T-helper 22 cell (primary cell): ENCODE results near the gene GTF2F1.
"Not testable (repeated sequence)": the region's sequence is repeated elsewhere in the genome, so short reads cannot be mapped to it uniquely, and the experiment has no call there.

ENCODE experiments used
- DNase-seq: peaks from one replicate; pipeline ENCODE4 v3.0.0-alpha.2; 2020; ENCODE audit warnings: low read depth

Gene GTF2F1

DNA sequence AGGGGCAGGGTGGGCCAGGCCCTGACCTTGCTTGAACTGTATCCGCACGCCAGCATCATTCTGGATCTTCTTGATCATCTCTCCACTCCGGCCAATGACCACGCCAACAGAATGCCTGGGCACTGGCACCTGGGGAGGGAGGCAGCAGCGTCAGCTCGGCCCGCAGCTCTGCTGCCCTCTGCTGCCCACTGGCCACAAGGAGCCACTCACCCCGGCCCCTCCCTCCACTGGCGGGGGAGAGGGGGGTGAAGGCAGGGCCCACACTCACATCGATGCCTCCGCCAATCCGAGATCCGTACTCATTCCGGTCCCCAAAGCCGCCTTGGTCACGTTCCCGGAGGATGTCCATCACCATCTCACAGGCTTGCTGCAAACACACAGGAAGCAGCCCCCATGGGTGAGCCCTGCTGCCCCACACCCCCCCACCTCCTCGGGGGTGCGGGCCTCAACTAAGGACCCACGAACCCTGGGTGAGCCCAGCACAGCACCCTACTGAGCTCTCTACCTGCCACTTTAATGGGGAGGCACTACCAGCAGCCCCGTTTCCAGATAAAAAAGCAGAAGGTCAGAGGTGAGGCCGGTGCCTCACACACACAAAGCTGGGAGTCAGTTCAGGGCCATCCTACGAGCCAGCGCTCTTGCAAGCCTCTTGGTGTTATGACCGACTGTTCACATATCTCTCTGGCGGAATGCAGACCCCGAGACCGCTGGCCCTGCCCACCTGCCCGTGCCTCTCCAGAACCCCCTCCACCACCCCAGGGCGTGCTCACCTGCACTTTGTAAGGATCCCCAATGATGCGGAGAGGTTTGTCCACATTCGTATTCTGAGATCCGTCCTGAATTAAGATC is 25.0 kb upstream of the GTF2F1 start:
- DNase-seq = no peak

DNA sequence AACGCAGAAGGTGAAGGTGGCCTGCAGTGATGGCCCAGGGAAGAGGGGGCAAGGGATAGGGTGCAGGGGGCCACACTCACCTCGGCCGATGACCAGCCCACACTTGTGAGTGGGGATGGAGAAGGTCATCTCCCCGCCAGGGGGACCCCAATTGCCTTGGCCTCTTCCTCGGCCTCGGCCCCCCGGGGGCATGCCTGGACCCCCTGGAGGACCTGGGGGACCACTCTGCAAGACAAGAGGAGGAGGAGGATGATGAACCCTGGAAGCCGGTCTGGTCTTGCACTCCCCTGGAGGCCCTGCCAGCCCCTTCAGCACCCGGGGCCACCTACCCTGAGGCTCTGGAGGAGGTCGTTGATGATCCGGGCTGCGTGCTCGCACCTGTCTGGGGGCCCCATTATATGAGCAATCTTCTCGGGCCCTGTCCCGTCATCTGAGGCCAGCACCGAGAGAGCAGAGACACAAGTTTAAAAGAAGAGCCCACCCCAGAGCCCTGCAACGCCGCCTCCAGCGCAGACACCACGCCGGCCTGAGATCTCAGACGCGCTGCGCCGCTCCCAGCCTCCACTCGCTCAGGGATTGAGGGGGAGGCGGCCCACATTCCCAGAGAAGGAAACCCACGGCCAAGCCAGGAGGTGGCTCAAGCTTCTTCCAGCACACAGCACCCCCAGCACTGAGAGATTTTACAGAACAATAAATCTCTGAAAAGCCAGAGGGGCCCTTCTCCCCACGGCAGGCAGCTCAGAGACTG is 23.9 kb upstream of the GTF2F1 start:
- DNase-seq = no peak

DNA sequence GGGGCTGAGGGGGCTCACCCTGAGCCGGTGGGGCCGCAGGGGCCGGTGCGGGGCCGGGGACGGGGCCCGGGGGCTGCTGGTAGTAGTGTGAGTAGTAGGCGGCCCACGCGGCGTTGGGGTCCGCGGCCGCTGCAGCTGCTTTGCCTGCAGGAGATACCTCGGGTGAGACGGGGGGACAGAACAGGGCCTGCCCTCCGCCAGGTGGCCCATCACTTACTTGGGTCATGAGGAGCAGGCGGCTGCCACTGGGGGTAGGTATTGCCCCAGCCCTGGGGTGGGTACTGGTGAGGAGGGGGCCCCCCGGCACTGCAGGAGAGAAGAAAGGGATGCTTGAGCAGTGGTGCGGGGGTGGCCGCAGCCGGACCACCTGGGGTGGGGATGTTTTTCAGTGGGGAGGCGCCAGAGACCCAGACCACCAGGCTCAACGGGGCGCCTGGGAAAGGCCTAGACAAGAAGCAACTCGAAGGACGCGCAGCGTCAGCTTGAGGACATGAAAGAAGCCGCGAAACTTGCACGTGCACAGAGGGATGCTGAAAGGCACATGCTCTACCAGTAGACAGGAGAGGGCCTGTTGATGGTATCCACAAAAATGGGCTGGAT is 22.7 kb upstream of the GTF2F1 start:
- no peak for DNase-seq

DNA sequence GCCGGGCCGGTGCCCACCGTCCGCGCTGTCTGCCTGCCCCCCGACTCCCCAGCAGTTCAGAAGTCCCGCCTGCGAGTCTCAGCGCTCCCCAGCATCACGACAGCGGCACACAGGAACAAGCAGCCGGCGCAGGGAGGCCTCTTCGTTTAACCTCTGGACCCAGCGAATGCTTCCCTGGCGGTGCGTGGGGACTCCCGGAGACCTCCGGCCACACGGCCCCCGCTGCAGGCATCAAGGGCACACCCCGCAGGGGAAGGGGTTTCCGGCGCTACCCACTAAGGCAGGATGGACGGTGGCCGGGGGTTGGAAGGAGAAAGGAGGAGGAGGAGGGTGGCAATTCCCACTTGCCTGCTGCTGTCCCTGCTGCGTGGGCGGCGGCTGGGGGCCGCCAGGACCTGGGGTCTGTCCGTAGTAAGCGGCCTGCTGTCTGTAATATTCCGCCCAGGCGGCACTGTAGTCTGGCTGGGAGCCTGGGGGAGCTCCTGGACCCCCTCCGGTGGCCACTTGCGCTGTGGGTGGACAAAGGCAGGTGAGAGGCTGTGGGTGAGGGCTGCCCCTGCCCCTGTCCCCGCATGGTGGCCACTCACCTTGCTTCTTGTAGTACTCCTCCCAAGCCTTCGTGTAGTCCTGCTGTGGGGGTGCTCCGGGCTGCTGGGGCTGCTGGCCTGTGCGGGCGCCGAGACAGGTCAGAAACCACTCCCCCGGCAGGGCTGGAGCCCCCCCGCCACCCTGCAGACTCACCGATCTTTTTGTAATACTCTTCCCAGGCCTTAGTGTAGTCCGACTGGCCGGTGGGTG is 22.0 kb upstream of the GTF2F1 start:
- DNase-seq = no peak

DNA sequence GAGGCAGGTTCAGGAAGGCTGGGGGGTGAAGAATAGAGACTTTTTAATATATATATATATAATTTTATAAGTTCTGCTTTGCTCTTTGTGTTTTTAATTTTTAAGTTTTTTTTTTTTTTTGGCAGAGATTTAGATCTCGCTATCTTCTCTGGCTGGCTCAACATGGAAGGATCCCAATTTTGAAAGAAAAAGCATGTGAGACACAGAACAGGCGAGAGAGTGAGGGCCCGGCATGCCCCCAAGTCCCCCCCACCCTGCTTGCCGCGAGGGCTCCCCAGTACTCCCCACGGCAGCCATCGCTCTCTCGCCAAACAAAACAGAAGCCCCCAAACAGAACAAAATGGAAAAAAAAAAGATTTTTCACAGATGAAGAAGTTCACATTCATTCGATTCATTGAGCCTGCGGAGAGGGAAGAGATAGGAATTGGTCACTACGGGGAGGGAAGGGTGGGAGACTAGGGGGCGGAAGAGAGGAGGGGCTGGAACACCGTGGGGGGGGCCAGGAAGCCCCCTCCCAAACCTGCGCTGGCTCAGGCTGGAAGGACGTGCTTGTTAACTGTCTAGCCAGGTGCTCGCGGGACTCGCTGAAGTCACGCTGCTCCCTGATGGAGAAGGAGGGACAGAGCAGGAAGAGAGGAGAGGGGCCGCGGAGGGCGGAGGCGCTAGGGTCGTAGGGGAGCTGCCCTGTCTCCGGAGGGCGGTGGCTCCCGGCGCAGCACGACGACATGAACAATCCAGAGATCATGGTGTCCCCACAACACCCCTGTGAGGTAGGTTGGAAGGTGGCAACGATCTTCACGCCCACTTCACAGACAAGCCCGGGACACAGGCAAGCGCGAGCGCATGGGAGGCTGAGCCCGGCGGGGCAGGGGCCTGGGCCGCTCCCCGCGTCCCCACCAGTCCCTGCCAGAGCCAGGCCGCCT is 21.0 kb upstream of the GTF2F1 start:
- no peak for DNase-seq

DNA sequence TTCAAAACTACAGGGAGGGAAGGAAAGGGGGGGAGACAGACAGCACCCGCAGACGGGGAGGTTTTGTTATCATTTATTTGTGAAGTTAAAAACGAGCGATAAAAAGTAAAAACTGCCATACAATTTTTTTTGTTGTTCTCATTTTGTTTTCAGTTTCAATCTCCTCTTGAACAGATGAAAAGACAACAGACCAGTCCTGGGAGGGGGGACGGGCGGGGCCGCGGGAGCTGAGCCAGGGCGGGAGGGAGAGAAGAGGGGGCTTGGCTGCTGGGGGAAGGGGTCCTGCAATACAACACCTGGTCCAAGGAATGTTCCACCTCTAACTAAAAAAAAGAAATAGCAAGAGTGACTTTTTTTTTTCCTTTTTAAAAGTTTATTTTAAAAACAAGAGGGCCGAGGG is 20.3 kb upstream of the GTF2F1 start:
- DNase-seq = no peak

DNA sequence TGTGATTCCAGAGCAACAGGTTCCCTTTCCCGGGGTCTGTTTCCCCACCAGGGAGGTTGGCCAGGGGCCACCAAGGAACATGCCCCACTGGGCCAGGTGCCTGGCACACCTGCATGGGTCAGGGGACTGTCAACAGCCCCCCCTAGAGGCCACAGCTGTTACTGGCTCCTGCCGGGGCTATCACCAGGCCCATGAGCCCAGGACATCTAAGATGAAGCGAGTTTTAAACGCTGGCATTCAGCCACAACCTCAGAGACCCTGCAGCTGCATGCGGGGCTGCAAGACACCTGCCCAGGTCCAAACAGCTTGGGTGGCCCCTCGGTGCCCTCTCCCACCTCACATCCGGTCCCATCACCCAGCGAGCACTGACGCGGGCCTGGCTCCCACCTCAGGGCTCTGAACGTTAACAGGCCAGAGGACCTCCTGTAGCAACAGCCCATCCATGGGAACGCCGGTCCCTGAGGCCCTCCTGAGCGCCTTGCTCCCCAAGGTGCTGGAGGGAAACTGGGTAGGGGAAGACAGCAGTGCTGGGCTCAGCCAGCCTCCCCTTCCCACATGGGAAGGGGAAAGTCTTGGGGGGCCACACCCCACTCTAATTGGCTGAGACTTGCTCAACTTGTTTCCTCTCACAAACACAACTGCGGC is 19.6 kb upstream of the GTF2F1 start:
- DNase-seq = no peak

DNA sequence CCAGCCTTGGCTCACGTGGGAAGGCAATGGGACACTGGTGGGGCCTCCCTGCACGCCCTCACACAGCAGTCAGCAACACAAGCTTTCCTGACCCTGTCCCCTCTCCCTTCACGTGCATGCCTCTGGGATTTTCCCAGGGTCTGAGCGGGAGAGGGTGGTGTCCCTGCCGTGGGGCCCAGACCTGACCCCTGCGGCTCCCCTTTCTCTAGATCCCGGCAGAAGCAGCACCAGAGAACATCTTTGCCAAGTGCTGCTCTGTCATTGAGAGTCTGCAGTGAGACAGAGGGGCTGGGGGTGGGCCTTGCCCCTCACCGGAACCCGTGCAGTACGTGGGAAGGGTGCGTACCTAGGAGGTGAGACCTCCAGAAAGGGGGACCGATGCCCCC is 19.1 kb upstream of the GTF2F1 start:
- no peak for DNase-seq

DNA sequence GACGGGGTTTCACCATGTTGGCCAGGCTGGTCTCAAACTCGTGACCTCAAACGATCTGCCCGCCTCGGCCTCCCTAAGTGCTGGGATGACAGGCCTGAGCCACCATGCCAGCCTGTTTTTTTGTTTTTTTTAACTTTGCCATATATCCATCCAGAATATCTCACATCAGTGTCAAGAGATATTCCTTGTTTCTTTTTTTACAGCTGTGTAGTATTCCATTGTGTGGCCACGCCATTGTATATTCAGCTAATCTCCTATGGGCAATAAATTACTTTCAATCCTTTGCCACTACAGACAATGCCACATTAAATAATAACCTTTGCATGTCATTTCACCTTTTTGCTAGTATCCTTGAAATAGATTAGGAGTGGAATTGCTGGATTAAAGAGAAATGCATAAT is 16.4 kb upstream of the GTF2F1 start:
- no peak for DNase-seq

DNA sequence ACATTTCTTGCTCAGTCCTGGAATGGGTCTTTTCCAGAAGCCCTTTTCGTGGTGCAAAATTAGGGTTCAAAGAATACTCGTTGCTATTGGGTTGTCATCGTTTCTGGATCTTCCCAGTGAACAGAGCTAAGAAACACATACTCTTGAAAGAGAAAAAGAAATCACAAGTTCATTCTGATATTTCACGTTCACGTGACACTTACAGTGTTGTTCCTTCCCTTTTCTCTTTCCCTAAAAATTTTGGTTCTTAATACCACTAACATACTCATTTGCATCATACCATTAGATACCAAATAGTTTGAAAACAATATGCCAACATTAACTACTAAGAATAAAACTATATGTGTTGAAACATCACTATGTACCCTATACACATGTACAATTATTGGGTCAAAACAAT is 13.4 kb upstream of the GTF2F1 start:
- DNase-seq = no peak

DNA sequence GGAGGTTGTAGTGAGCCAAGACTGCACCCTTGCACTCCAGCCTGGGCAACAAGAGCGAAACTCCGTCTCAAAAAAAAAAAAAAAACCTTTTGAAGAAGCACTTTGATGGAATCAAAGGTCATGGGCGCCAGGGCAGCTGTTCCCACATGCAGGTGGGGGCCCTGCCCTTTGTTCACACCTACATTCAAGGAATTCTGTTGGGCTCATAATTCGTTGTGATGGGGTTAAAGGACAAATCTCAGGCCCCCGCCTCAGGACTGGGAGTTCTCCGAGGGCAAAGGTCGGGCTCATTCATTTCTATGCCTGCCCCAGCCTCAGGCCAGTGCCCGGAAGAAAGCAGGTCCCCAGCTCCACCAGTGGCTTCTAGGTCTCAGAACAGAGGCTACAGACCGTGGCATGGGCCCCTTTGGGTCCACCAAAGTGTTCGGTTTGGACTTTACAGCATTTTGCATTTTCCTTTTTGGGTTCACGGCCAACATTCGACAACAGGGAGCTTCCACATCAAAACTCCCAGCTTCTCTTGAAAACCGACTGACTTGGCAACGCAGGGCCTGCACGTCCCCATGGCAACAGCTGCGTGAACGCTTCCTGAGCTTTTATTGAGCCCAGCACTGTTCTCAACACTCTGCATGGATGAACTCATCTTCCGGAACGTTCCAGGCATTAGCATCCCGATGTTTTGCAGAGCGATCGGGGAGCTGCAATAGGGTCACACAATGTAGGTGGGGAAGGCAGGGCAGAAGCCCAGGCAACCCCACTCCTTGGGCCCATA is 10.1 kb upstream of the GTF2F1 start:
- DNase-seq = no peak

DNA sequence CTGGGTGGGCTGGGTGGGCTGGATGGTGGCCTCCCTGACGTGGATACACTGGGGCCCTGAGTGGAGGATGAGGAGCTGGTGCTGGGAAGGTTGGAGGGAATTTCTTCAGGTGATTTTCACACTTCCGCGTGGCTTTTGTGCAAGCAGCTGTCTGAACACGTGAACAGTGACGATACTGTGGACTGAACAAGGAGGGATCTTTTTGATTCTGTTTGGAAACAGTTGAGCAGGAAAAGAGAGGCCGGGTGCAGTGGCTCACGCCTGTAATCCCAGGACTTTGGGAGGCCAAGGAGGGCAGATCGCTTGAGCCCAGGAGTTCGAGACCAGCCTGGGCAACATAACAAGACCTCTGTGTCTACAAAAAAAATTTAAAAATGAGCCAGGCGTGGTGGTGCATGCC is 9.1 kb upstream of the GTF2F1 start:
- no peak for DNase-seq

DNA sequence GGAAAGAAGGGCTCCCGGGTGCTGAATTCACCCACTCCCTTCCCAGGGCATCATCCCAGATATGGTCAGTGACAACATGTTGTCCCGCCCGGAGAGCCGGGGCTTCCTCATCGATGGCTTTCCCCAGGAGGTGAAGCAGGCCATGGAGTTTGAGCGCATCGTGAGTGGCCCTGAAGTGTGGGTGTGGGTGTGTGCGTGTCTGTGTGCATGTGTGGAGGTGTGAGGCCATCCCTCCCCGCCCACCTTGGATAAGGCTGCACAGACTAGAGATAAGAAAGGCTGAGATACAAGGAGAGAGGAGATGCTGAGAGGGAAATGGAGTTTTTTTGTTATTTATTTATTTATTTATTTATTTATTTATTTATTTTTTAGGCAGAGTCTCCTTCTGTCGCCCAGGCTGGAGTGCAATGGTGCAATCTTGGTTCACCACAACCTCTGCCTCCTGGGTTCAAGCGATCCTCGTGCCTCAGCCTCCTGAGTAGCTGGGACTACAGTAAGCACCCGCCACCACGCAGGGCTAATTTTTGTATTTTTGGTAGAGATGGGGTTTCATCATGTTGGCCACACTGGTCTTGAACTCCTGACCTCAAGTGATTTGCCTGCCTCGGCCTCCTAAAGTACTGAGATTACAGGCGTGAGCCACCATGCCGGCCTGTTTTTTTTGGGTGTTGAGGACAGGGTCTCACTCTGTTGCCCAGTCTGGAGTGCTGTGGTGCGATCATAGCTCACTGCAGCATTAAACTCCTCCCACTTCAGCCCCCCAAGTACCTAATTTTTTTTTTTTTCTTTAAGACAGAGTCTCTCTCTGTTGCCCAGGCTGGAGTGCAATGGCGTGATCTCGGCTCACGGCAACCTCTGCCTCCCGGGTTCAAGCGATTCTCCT is 7.3 kb upstream of the GTF2F1 start:
- DNase-seq = not testable (repeated sequence)

DNA sequence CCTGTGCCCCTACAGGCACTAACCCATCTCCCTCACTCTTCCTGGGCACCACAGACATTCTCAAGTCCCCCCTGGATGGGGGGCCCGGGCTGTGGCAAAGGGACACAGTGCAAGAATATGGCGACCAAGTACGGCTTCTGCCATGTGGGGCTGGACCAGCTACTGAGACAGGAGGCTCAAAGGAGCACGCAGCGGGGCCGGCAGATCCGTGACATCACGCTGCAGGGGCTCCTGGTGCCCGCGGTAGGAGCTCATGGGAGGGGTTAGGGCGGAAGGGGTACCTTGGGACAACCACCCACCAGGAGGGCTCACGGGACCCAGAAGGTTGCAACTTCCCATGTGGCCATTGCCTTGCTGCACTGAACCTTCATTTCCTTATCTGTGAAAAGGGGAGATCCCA is 3.3 kb upstream of the GTF2F1 start:
- no peak for DNase-seq

DNA sequence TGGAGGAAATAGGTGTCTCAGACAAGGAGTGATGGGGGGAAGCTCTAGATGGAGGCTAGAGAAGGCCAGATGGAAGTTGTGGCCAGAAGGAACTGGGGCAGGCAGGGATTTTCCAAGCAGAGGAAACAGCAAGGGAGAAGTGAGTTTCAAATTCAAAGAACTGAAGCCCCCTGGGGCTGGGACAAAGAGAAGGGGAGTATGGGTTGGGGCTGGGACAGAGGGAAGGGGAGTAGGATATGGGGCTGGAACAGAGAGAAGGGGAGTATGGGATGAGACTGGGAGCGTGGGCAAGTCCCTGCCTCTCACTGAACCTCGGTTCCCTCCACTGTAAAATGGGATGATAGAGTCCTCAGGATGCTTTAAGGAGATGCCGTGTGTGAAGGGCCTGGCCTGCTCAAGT is 1.9 kb upstream of the GTF2F1 start:
- DNase-seq = no peak

DNA sequence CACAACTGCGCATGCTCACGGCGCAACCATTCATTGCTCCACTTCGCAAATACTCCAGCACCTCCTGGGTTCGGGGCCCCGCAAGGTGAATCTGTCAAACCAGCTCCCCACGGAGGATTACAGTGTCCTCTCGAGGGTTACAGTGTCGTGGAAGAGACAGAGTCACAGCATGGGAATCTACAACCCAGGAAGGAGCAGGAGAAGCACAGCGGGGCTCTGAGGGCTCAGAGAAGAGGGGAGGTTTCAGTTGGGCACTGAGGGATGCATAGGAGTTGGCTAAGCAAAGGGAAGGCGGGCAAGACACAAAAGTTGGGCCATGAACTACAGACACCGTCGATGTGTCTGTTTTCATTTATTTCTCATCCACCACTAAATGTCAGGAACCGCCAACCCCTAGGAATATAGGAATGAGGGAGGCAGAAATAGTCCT is 1.0 kb upstream of the GTF2F1 start:
- DNase-seq = peak; percentile 38

DNA sequence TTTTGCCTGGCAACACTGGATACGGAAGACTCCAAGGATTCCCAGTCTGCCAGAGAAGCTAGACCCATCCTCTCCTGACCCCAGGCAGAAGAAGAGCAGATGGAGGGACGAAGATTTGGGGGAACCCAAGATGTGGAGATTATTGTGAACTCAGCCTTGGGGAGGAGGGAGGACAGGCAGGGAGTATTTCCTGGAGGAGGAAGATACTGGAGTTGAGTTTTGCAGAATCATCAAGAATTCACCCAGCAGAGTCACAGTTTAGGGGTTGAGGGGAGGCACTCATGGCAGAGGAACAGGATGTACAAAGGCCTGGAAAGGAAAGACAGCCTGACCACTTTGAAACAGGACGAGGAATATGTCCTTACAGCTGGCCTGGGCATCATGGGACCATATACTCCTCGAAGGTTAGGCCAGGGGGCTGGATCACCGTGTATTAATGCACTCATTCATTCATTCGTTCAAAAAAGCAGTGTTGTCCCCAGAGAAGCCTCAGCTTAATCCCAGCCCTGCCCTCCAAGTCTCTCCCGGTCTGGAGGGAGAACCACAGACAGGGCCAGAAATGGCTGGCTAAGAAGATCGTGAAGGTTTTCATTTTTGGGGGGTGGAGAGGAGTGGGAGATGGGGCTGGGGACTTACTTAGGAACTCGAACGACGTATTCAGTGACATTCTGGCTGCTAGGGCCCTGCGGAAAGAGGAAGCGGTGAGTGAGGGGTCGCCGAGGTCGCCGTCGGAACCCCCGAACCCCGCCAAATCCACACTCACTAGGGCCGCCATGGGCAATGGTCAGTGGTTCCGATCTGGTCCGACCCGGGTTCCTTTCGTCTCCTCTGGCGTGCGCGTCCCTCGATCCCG is 517 bp downstream of the GTF2F1 start:
- DNase-seq = no peak

DNA sequence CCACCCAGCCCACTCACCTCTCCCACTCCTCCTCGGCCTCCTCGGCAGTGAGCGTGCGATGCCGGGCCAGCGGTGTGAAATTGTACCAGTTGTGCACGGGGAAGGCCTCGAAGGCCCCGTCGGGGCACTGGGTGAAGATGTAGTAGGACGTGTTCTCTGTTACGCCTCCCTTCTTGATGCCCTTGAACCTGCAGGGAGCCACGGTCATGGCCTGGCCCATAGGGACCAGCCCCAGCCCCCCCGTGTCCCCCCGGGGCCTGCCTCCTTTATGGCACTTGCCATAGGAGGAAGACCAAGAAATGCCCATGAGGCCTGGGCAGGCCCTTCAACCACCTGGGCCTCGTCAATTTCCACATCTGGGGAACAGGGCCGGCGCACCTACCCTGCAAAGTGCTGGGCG is 5.6 kb downstream of the GTF2F1 start:
- no peak for DNase-seq
